SK-N-SH (cell line): ENCODE measurements around the gene GRIK1. TPM values are rescaled to one million over a fixed set of nuclear protein-coding genes. Genes with fewer than 3 reads are reported as not detected.

Experiments
- CTCF ChIA-PET: fragments of 300-600, 350-600 bp; formaldehyde crosslinking; extraction: SDS; loops from one replicate; lab custom pipeline; 2021; lab: Yijun Ruan, JAX
- POLR2A ChIA-PET: fragments of 350-600 bp; sonication (Branson Sonifier 250); formaldehyde crosslinking; extraction: SDS; loops from one replicate; lab custom pipeline; 2020; ENCODE audit warnings: antibody characterized with exemption, inconsistent platforms; lab: Yijun Ruan, JAX
- DNase-seq: peaks from one replicate; pipeline ENCODE4 v3.0.0; 2012
- H2AFZ ChIP-seq: fragments of 200-600 bp; sonication (generic); 2 replicates; pipeline ENCODE4 v1.8.1; 2016; ENCODE audit warnings: antibody characterized with exemption, mild to moderate bottlenecking, low read depth
- H3F3A ChIP-seq: fragments of 200-600 bp; sonication (generic); replicated peaks from 2 replicates; pipeline ENCODE3; 2016; ENCODE audit warnings: antibody characterized with exemption, mild to moderate bottlenecking; ENCODE audit not compliant: insufficient read depth
- H3K27ac ChIP-seq, 2 experiments: fragments of 200-500 bp in 1 of 2; fragments of 200-600 bp in 1 of 2; sonication (Bioruptor generic) in 1 of 2; sonication (generic), shearing (Covaris generic) in 1 of 2; 2 replicates each; pipeline versions ENCODE4 v1.5.1 to v1.6.1; 2014 to 2016; ENCODE audit warnings: low read depth in 2 of 2, inconsistent platforms in 1 of 2, low read length in 1 of 2, mild to moderate bottlenecking in 1 of 2, mixed read lengths in 1 of 2
- H3K27me3 ChIP-seq: fragments of 200-600 bp; sonication (generic), shearing (Covaris generic); 2 replicates; pipeline ENCODE4 v1.6.1; 2016; ENCODE audit warnings: mixed run types; ENCODE audit not compliant: insufficient read depth
- H3K36me3 ChIP-seq, 2 experiments: fragments of 200-500 bp in 1 of 2; fragments of 200-600 bp in 1 of 2; sonication (Bioruptor generic) in 1 of 2; sonication (generic) in 1 of 2; replicated peaks in 1 of 2; 2 replicates each; pipeline versions ENCODE3 to v1.5.1; 2014 to 2016; ENCODE audit warnings: low read length in 1 of 2, mild to moderate bottlenecking in 1 of 2; ENCODE audit not compliant: insufficient read depth in 2 of 2, control insufficient read depth in 1 of 2
- H3K4me1 ChIP-seq, 2 experiments: fragments of 200-500 bp in 1 of 2; fragments of 200-600 bp in 1 of 2; sonication (Bioruptor generic) in 1 of 2; sonication (generic), shearing (Covaris generic) in 1 of 2; 2 replicates each; pipeline versions ENCODE4 v1.5.1 to v1.6.1; 2014 to 2016; ENCODE audit warnings: low read depth in 1 of 2, low read length in 1 of 2, mixed run types in 1 of 2; ENCODE audit not compliant: insufficient read depth in 2 of 2, control insufficient read depth in 1 of 2
- H3K4me2 ChIP-seq: fragments of 200-600 bp; sonication (generic), shearing (Covaris generic); 2 replicates; pipeline ENCODE4 v1.6.1; 2017; ENCODE audit warnings: mixed run types
- H3K4me3 ChIP-seq, 2 experiments: fragments of 200-500 bp in 1 of 2; fragments of 200-600 bp in 1 of 2; sonication (Bioruptor generic) in 1 of 2; sonication (generic), shearing (Covaris generic) in 1 of 2; 2 replicates each; pipeline versions ENCODE4 v1.5.1 to v1.8.1; 2014 to 2016; ENCODE audit warnings: low read depth in 2 of 2, inconsistent platforms in 1 of 2, low read length in 1 of 2, mild to moderate bottlenecking in 1 of 2, mixed read lengths in 1 of 2, moderate library complexity in 1 of 2
- H3K79me2 ChIP-seq: fragments of 200-600 bp; sonication (generic); 2 replicates; pipeline ENCODE4 v1.8.1; 2017; ENCODE audit warnings: mild to moderate bottlenecking; ENCODE audit not compliant: insufficient read depth
- H3K9ac ChIP-seq: fragments of 200-600 bp; sonication (generic); 2 replicates; pipeline ENCODE4 v1.6.1; 2017; ENCODE audit warnings: mixed run types
- H3K9me2 ChIP-seq: fragments of 200-600 bp; sonication (generic); 2 replicates; pipeline ENCODE4 v1.6.1; 2017; ENCODE audit warnings: mixed run types
- H3K9me3 ChIP-seq: fragments of 200-600 bp; sonication (generic); 2 replicates; pipeline ENCODE4 v1.6.1; 2017; ENCODE audit warnings: mixed run types, mild to moderate bottlenecking, moderate library complexity
- H4K20me1 ChIP-seq: fragments of 200-600 bp; sonication (generic); 2 replicates; pipeline ENCODE4 v1.6.1; 2017; ENCODE audit warnings: mild to moderate bottlenecking, mixed run types; ENCODE audit not compliant: insufficient read depth
- CHD2 ChIP-seq: fragments of 150-350 bp; IDR thresholded peaks from 2 replicates; pipeline ENCODE4 v1.6.1; 2018; ENCODE audit warnings: low read length; ENCODE audit not compliant: partially characterized antibody
- ELF1 ChIP-seq: IDR thresholded peaks from 2 replicates; pipeline ENCODE4 v1.4.0; 2012
- EP300 ChIP-seq, 2 experiments: IDR thresholded peaks; 2 replicates each; pipeline versions ENCODE4 v1.4.0 to v1.6.1; 2012; ENCODE audit warnings: borderline replicate concordance in 1 of 2, low read depth in 1 of 2, low read length in 1 of 2
- EZH2phosphoT487 ChIP-seq: fragments of 200-600 bp; sonication (generic); IDR thresholded peaks from 2 replicates; pipeline ENCODE4 v1.6.1; 2017; ENCODE audit warnings: low read depth, mixed run types, mild to moderate bottlenecking, antibody characterized with exemption, moderate library complexity, borderline replicate concordance
- FOSL2 ChIP-seq: IDR thresholded peaks from 2 replicates; pipeline ENCODE4 v1.4.0; 2012; ENCODE audit warnings: low read depth, mild to moderate bottlenecking, moderate library complexity, borderline replicate concordance
- FOXJ3 ChIP-seq: sonication (generic); formaldehyde crosslinking; IDR thresholded peaks from 2 replicates; pipeline ENCODE4 v1.5.1; 2020; ENCODE audit warnings: mild to moderate bottlenecking, missing genetic modification reagents
- GATA2 ChIP-seq: sonication (generic); formaldehyde crosslinking; IDR thresholded peaks from 2 replicates; pipeline ENCODE4 v1.5.0; 2020; ENCODE audit warnings: mild to moderate bottlenecking, missing genetic modification reagents
- JUND ChIP-seq: IDR thresholded peaks from 2 replicates; pipeline ENCODE4 v1.4.0; 2012
- MEF2A ChIP-seq: IDR thresholded peaks from 2 replicates; pipeline ENCODE4 v1.4.0; 2012; ENCODE audit warnings: low read depth, borderline replicate concordance
- MXI1 ChIP-seq: IDR thresholded peaks from 2 replicates; pipeline ENCODE4 v1.6.1; 2012; ENCODE audit warnings: mild to moderate bottlenecking, low read depth, low read length, improper control_type of control experiment
- POLR2AphosphoS5 ChIP-seq: IDR thresholded peaks from 2 replicates; pipeline ENCODE4 v1.6.1; 2012; ENCODE audit warnings: low read depth, low read length
- RAD21 ChIP-seq: IDR thresholded peaks from 2 replicates; pipeline ENCODE4 v1.6.1; 2012; ENCODE audit warnings: mild to moderate bottlenecking, low read length
- RFX5 ChIP-seq: IDR thresholded peaks from 2 replicates; pipeline ENCODE4 v1.6.1; 2012; ENCODE audit warnings: mild to moderate bottlenecking, improper control_type of control experiment, low read length
- RXRA ChIP-seq: IDR thresholded peaks from 2 replicates; pipeline ENCODE4 v1.4.0; 2012; ENCODE audit warnings: low read depth, mild to moderate bottlenecking, borderline replicate concordance
- SMC3 ChIP-seq: IDR thresholded peaks from 2 replicates; pipeline ENCODE4 v1.6.1; 2012; ENCODE audit warnings: low read depth, low read length, improper control_type of control experiment
- TAF1 ChIP-seq: IDR thresholded peaks from 2 replicates; pipeline ENCODE4 v1.6.1; 2012; ENCODE audit warnings: low read depth, mild to moderate bottlenecking, low read length, moderate library complexity, borderline replicate concordance
- TEAD4 ChIP-seq: IDR thresholded peaks from 2 replicates; pipeline ENCODE4 v1.4.0; 2012; ENCODE audit warnings: mild to moderate bottlenecking, borderline replicate concordance; ENCODE audit not compliant: insufficient read depth
- WGBS: methylation state at CpG from one replicate; pipeline ENCODE4 v1.1.6; 2017; ENCODE audit warnings: low lambda C conversion rate; 5-methylcytosine and 5-hydroxymethylcytosine counted together
- polyA plus RNA-seq, 3 experiments: library from polyadenylated mRNA; depleted of rRNA; stranded (reverse); fragments of >200 nt; gene quantifications; 2 replicates each; pipeline ENCODE4 v1.2.3, GENCODE V29; 2012
- TF ChIP-seq, protein P1 (sequence below): IDR thresholded peaks from 2 replicates; pipeline ENCODE4 v1.4.0; 2012; ENCODE audit warnings: low read depth
- TF ChIP-seq, protein P2 (sequence below): IDR thresholded peaks from 2 replicates; pipeline ENCODE4 v1.6.1; 2012; ENCODE audit warnings: mild to moderate bottlenecking, low read depth, low read length, moderate library complexity
- TF ChIP-seq, protein P3 (sequence below): fragments of 200-600 bp; sonication (generic); IDR thresholded peaks from 2 replicates; pipeline ENCODE4 v1.6.1; 2017; ENCODE audit warnings: antibody characterized with exemption, mild to moderate bottlenecking, moderate library complexity

The GRIK1 gene
- polyA plus RNA-seq, 1 of the 3 experiments (the other 2 are of a cell fraction), result not detected

DNA sequence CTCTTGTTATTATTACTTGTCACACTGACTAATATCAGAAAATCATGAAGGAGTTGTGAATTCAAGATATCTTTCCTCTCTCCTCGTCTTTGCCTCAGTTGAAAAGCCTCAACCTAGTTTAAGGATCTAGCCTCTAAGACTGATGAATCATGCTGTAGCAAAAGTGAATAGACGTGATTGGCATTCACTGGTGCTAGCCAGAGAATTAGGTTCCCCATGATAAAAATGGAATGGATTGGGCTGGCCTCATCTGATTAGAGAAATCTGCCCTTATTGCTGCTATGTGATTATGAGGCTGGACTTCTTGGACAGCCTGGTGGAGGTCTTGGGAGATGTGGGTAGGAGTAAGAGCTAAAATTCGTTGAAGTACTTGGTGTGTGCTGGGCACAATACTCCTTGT, 432.8 kb downstream of the GRIK1 start:
- Histone ChIP-seq H3K36me3 (no peaks in the 10 kb centered on the region), H3K79me2 (no peaks in the 10 kb centered on the region), H3F3A (no peaks in the 10 kb centered on the region), H4K20me1 (no peaks in the 10 kb centered on the region), H3K9ac (no peak overlapping the region), H3K4me1 (no peaks in the 10 kb centered on the region), H3K9me3 (no peaks in the 10 kb centered on the region), H3K4me2 (no peak overlapping the region), H3K27ac (no peak overlapping the region), H2AFZ (no peak overlapping the region), H3K4me3 (no peak overlapping the region), H3K27me3 (no peaks in the 10 kb centered on the region), H3K9me2 (no peaks in the 10 kb centered on the region)
- POLR2A ChIA-PET, result no interaction called here
- CTCF ChIA-PET, result no interaction called here
- TF ChIP-seq MXI1 (no peak), ELF1 (no peak), FOSL2 (no peak), POLR2AphosphoS5 (no peak), SMC3 (no peak), TEAD4 (no peak), EP300 (IDR thresholded peaks at IDR 0.05; ENCODE audit: borderline replicate concordance in 1 of 2, low read depth in 1 of 2, low read length in 1 of 2) (no peak), TAF1 (no peak), MEF2A (no peak), GATA2 (no peak), RFX5 (no peak), RXRA (no peak), FOXJ3 (no peak), CHD2 (no peak), JUND (no peak), RAD21 (no peak), EZH2phosphoT487 (no peak)
- TF ChIP-seq, protein P1, sequence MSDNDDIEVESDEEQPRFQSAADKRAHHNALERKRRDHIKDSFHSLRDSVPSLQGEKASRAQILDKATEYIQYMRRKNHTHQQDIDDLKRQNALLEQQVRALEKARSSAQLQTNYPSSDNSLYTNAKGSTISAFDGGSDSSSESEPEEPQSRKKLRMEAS, result no peak
- TF ChIP-seq, protein P2, sequence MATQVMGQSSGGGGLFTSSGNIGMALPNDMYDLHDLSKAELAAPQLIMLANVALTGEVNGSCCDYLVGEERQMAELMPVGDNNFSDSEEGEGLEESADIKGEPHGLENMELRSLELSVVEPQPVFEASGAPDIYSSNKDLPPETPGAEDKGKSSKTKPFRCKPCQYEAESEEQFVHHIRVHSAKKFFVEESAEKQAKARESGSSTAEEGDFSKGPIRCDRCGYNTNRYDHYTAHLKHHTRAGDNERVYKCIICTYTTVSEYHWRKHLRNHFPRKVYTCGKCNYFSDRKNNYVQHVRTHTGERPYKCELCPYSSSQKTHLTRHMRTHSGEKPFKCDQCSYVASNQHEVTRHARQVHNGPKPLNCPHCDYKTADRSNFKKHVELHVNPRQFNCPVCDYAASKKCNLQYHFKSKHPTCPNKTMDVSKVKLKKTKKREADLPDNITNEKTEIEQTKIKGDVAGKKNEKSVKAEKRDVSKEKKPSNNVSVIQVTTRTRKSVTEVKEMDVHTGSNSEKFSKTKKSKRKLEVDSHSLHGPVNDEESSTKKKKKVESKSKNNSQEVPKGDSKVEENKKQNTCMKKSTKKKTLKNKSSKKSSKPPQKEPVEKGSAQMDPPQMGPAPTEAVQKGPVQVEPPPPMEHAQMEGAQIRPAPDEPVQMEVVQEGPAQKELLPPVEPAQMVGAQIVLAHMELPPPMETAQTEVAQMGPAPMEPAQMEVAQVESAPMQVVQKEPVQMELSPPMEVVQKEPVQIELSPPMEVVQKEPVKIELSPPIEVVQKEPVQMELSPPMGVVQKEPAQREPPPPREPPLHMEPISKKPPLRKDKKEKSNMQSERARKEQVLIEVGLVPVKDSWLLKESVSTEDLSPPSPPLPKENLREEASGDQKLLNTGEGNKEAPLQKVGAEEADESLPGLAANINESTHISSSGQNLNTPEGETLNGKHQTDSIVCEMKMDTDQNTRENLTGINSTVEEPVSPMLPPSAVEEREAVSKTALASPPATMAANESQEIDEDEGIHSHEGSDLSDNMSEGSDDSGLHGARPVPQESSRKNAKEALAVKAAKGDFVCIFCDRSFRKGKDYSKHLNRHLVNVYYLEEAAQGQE, result no peak
- TF ChIP-seq, protein P3, sequence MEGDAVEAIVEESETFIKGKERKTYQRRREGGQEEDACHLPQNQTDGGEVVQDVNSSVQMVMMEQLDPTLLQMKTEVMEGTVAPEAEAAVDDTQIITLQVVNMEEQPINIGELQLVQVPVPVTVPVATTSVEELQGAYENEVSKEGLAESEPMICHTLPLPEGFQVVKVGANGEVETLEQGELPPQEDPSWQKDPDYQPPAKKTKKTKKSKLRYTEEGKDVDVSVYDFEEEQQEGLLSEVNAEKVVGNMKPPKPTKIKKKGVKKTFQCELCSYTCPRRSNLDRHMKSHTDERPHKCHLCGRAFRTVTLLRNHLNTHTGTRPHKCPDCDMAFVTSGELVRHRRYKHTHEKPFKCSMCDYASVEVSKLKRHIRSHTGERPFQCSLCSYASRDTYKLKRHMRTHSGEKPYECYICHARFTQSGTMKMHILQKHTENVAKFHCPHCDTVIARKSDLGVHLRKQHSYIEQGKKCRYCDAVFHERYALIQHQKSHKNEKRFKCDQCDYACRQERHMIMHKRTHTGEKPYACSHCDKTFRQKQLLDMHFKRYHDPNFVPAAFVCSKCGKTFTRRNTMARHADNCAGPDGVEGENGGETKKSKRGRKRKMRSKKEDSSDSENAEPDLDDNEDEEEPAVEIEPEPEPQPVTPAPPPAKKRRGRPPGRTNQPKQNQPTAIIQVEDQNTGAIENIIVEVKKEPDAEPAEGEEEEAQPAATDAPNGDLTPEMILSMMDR, result no peak
- no peak for DNase-seq
- 49% methylated on average over 3 of the region's 3 CpGs for WGBS
